Upper lobe of left lung (tissue), 4 donors: ENCODE results near the gene KIF12.

Experiments used
- CTCF ChIP-seq, 6 experiments: fragments of 450-650 bp in 4 of 6; fragments of 200-600 bp in 2 of 6; sonication (generic) in 2 of 6; IDR thresholded peaks; one replicate each; pipeline ENCODE4 v1.5.1; 2016 to 2019; ENCODE audit warnings: antibody characterized with exemption in 6 of 6
- EP300 ChIP-seq, 4 donors: sonication (generic); formaldehyde crosslinking; IDR thresholded peaks; one replicate each; pipeline ENCODE4 v1.5.1; 2017; ENCODE audit warnings: antibody characterized with exemption in 4 of 4, control low read depth in 2 of 4

DNA sequence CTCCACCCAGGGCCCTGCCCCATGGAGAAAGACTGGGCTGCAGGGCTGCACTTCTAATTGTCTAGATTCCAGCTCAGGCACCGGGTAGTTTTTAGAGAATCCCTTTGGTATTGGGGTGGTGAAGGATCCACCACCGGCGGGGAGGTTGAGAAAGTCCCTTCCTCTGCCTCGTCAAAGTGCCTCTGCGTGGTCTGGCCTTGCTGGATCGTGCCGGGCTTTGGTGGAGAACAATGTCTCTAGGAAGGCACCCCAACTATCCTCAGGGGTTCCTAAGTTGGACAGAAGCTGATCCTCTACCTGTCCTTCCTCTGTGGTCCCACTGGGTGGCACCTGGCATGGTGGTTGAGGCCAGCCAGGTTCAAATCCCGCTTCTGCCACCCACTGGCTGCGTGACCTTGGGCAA, 13.7 kb downstream of the KIF12 start:
- TF ChIP-seq EP300 (IDR thresholded peaks at IDR 0.05): no peak
- TF ChIP-seq CTCF (IDR thresholded peaks at IDR 0.05): no peak
